HepG2 (cell line): ENCODE measurements around the gene NCOA3. TPM values are rescaled to one million over a fixed set of nuclear protein-coding genes. Genes with fewer than 3 reads are reported as not detected.

Experiments used
- ATRX ChIP-seq: sonication (generic); formaldehyde crosslinking; IDR thresholded peaks from 2 replicates; pipeline ENCODE4 v1.4.0; 2020; ENCODE audit warnings: missing genetic modification reagents, borderline replicate concordance
- CEBPB ChIP-seq: IDR thresholded peaks from 2 replicates; pipeline ENCODE4 v1.6.1; 2011; ENCODE audit warnings: low read depth, low read length, improper control_type of control experiment, borderline replicate concordance
- DPF2 ChIP-seq: sonication (generic); formaldehyde crosslinking; IDR thresholded peaks from 2 replicates; pipeline ENCODE4 v1.4.0; 2020; ENCODE audit warnings: mild to moderate bottlenecking, low read depth, missing genetic modification reagents, borderline replicate concordance
- ELF3 ChIP-seq: IDR thresholded peaks from 2 replicates; pipeline ENCODE4 v1.6.1; 2016; ENCODE audit warnings: missing genetic modification reagents, missing compliant biosample characterization
- FOSL2 ChIP-seq: sonication (generic); formaldehyde crosslinking; IDR thresholded peaks from 2 replicates; pipeline ENCODE4 v1.4.0; 2020; ENCODE audit warnings: missing genetic modification reagents
- FOXK2 ChIP-seq: fragments of 450-650 bp; IDR thresholded peaks from 2 replicates; pipeline ENCODE4 v1.6.1; 2016
- HNRNPH1 ChIP-seq: fragments of 200-400 bp; formaldehyde crosslinking; optimal IDR thresholded peaks from 2 replicates; pipeline ENCODE3; 2017; ENCODE audit warnings: mild to moderate bottlenecking, low read depth, low read length
- KAT7 ChIP-seq: IDR thresholded peaks from 2 replicates; pipeline ENCODE4 v1.6.1; 2018; ENCODE audit warnings: borderline replicate concordance, missing compliant biosample characterization
- MTA1 ChIP-seq: sonication (generic); formaldehyde crosslinking; IDR thresholded peaks from 2 replicates; pipeline ENCODE4 v1.4.0; 2020; ENCODE audit warnings: missing genetic modification reagents, mild to moderate bottlenecking, borderline replicate concordance
- SMAD1 ChIP-seq: sonication (generic); formaldehyde crosslinking; IDR thresholded peaks from 2 replicates; pipeline ENCODE4 v1.4.0; 2020; ENCODE audit warnings: missing genetic modification reagents, low read depth, mild to moderate bottlenecking, borderline replicate concordance
- SMAD9 ChIP-seq: sonication (generic); formaldehyde crosslinking; IDR thresholded peaks from 2 replicates; pipeline ENCODE4 v1.5.1; 2020; ENCODE audit warnings: mild to moderate bottlenecking, missing genetic modification reagents
- YY1 ChIP-seq: IDR thresholded peaks from 2 replicates; pipeline ENCODE4 v1.6.1; 2011; ENCODE audit warnings: low read length, low read depth, moderate library complexity, mild to moderate bottlenecking; ENCODE audit not compliant: insufficient read depth, insufficient replicate concordance
- ZNF383 ChIP-seq: sonication (generic); formaldehyde crosslinking; IDR thresholded peaks from 2 replicates; pipeline ENCODE4 v1.4.0; 2020; ENCODE audit warnings: missing genetic modification reagents, mild to moderate bottlenecking, borderline replicate concordance
- ZNF44 ChIP-seq: sonication (generic); formaldehyde crosslinking; IDR thresholded peaks from 2 replicates; pipeline ENCODE4 v1.5.1; 2020; ENCODE audit warnings: mild to moderate bottlenecking, missing genetic modification reagents
- ZNF546 ChIP-seq: sonication (generic); formaldehyde crosslinking; conservative IDR thresholded peaks from 2 replicates; pipeline ENCODE4 v1.8.1; 2023; ENCODE audit warnings: mild to moderate bottlenecking, missing genetic modification reagents
- ZNF672 ChIP-seq: sonication (generic); formaldehyde crosslinking; IDR thresholded peaks from 2 replicates; pipeline ENCODE4 v1.8.1; 2022; ENCODE audit warnings: missing genetic modification reagents
- polyA plus RNA-seq, 8 experiments: library from polyadenylated mRNA; depleted of rRNA in 3 of 8; stranded (reverse) in 7 of 8; unstranded in 1 of 8; fragments of >200 nt; fragmentation: Illumina TruSeq in 4 of 8; extraction: Trizol in 4 of 8; gene quantifications; 2 replicates each; pipeline versions ENCODE4 v1.2.1 to v1.2.3, GENCODE V29; 2011 to 2016; ENCODE audit warnings: low read depth in 4 of 8, missing spikeins in 1 of 8, mixed read lengths in 1 of 8; ENCODE audit not compliant: insufficient read depth in 1 of 8
- total RNA-seq, 5 experiments: library from RNA; depleted of rRNA; stranded (reverse); fragments of >200 nt; fragmentation: Illumina TruSeq; extraction: Trizol; gene quantifications; 2 replicates each; pipeline ENCODE4 v1.2.3, GENCODE V29; 2016; ENCODE audit warnings: low read depth in 1 of 5
- TF ChIP-seq, protein P1 (sequence below): sonication (generic); formaldehyde crosslinking; IDR thresholded peaks from 2 replicates; pipeline ENCODE4 v1.4.0; 2020; ENCODE audit warnings: missing genetic modification reagents, mild to moderate bottlenecking, borderline replicate concordance
- TF ChIP-seq, protein P2 (sequence below): sonication (generic); formaldehyde crosslinking; IDR thresholded peaks from 2 replicates; pipeline ENCODE4 v1.4.0; 2020; ENCODE audit warnings: mild to moderate bottlenecking, missing genetic modification reagents
- TF ChIP-seq, protein P3 (sequence below): sonication (generic); formaldehyde crosslinking; IDR thresholded peaks from 2 replicates; pipeline ENCODE4 v1.8.0; 2022; ENCODE audit warnings: mild to moderate bottlenecking, missing genetic modification reagents, moderate library complexity

The NCOA3 gene
- total and polyA plus RNA-seq, 2 of the 13 experiments (the other 11 are each of a cell fraction or from before 2014, with no cell fraction given), result 35.0 to 56.8 TPM

DNA sequence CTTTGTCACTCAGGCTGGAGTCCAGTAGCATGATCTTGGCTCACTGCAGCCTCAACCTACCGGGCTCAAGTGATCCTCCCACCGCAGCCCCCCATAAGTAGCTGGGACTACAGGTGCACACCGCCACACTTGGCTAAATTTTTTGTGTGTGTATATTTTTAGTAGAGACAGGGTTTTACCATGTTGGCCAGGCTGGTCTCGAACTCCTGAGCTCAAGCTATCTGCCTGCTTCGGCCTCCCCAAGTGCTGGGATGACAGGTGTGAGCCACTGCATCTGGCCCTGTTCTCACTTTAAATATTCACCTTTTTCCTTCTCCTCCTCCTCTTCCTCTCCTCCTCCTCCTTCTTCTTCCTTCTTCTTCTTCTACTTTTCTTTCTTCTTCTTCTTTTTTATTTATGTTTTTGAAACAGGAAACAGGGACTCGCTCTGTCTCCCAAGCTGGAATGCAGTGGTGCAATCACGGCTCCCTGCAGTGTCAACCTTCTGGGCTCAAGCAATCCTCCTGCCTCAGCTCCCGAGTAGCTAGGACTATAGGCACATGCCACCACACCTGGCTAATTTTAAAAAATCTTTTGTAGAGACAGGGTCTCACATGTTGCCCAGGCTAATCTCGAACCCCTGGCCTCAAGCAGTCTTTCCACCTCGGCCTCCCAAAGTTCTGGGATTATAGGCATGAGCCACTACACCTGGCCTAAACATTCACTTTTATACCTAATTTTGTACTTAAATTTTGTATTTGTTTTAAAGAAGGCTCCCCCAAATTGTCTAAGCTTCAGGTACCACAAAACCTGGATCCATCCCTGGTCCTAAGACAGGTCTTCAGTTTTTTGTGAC, 47.2 kb upstream of the NCOA3 start (continued):
- TF ChIP-seq, protein P1, sequence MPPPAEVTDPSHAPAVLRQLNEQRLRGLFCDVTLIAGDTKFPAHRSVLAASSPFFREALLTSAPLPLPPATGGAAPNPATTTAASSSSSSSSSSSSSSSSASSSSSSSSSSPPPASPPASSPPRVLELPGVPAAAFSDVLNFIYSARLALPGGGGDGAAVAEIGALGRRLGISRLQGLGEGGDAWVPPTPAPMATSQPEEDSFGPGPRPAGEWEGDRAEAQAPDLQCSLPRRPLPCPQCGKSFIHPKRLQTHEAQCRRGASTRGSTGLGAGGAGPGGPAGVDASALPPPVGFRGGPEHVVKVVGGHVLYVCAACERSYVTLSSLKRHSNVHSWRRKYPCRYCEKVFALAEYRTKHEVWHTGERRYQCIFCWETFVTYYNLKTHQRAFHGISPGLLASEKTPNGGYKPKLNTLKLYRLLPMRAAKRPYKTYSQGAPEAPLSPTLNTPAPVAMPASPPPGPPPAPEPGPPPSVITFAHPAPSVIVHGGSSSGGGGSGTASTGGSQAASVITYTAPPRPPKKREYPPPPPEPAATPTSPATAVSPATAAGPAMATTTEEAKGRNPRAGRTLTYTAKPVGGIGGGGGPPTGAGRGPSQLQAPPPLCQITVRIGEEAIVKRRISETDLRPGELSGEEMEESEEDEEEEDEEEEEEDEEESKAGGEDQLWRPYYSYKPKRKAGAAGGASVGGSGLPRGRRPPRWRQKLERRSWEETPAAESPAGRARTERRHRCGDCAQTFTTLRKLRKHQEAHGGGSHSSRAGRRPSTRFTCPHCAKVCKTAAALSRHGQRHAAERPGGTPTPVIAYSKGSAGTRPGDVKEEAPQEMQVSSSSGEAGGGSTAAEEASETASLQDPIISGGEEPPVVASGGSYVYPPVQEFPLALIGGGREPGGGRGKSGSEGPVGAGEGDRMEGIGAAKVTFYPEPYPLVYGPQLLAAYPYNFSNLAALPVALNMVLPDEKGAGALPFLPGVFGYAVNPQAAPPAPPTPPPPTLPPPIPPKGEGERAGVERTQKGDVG, result no peak
- TF ChIP-seq, protein P2, sequence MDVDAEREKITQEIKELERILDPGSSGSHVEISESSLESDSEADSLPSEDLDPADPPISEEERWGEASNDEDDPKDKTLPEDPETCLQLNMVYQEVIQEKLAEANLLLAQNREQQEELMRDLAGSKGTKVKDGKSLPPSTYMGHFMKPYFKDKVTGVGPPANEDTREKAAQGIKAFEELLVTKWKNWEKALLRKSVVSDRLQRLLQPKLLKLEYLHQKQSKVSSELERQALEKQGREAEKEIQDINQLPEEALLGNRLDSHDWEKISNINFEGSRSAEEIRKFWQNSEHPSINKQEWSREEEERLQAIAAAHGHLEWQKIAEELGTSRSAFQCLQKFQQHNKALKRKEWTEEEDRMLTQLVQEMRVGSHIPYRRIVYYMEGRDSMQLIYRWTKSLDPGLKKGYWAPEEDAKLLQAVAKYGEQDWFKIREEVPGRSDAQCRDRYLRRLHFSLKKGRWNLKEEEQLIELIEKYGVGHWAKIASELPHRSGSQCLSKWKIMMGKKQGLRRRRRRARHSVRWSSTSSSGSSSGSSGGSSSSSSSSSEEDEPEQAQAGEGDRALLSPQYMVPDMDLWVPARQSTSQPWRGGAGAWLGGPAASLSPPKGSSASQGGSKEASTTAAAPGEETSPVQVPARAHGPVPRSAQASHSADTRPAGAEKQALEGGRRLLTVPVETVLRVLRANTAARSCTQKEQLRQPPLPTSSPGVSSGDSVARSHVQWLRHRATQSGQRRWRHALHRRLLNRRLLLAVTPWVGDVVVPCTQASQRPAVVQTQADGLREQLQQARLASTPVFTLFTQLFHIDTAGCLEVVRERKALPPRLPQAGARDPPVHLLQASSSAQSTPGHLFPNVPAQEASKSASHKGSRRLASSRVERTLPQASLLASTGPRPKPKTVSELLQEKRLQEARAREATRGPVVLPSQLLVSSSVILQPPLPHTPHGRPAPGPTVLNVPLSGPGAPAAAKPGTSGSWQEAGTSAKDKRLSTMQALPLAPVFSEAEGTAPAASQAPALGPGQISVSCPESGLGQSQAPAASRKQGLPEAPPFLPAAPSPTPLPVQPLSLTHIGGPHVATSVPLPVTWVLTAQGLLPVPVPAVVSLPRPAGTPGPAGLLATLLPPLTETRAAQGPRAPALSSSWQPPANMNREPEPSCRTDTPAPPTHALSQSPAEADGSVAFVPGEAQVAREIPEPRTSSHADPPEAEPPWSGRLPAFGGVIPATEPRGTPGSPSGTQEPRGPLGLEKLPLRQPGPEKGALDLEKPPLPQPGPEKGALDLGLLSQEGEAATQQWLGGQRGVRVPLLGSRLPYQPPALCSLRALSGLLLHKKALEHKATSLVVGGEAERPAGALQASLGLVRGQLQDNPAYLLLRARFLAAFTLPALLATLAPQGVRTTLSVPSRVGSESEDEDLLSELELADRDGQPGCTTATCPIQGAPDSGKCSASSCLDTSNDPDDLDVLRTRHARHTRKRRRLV (CRISPR knock-in tag), result no peak; the same call in 1 of the 2 replicates
- TF ChIP-seq HNRNPH1, result no peak
- TF ChIP-seq CEBPB, result peak; percentile 84
- peak; percentile 24; the same call in 1 of the 2 replicates for TF ChIP-seq ZNF546 (CRISPR knock-in tag)
- TF ChIP-seq, protein P3, sequence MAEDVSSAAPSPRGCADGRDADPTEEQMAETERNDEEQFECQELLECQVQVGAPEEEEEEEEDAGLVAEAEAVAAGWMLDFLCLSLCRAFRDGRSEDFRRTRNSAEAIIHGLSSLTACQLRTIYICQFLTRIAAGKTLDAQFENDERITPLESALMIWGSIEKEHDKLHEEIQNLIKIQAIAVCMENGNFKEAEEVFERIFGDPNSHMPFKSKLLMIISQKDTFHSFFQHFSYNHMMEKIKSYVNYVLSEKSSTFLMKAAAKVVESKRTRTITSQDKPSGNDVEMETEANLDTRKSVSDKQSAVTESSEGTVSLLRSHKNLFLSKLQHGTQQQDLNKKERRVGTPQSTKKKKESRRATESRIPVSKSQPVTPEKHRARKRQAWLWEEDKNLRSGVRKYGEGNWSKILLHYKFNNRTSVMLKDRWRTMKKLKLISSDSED, result no peak
- peak; percentile 47; the same call in 1 of the 2 replicates for TF ChIP-seq FOXK2
- peak; percentile 20; the same call in 1 of the 2 replicates for TF ChIP-seq KAT7
- TF ChIP-seq FOSL2 (CRISPR knock-in tag), result peak; percentile 33; the same call in 1 of the 2 replicates
- peak; percentile 24; the same call in 1 of the 2 replicates for TF ChIP-seq DPF2 (CRISPR knock-in tag)
- no peak for TF ChIP-seq ZNF383
- TF ChIP-seq SMAD9 (CRISPR knock-in tag), result no peak
- no peak for TF ChIP-seq YY1
- TF ChIP-seq SMAD1 (CRISPR knock-in tag), result peak; percentile 49; the same call in 1 of the 2 replicates
- 0 out of 2 replicates have a peak, but pooled peaks have one; percentile 63 for TF ChIP-seq ZNF44 (CRISPR knock-in tag)
- no peak for TF ChIP-seq ATRX (CRISPR knock-in tag)
- peak; percentile 44; the same call in 1 of the 2 replicates for TF ChIP-seq MTA1
- peak; percentile 35; the same call in 1 of the 2 replicates for TF ChIP-seq ELF3
- no peak for TF ChIP-seq ZNF672
